HG03095 (cell line): ENCODE measurements around the gene KCNAB1.
"Not testable (repeated sequence)": the region's sequence is repeated elsewhere in the genome, so short reads cannot be mapped to it uniquely, and the experiment has no call there.

ENCODE experiments used
- ATAC-seq: cut with Tn5 transposase; IDR thresholded peaks from one replicate; pipeline ENCODE4 v1.9.1; 2021; ENCODE audit warnings: moderate library complexity; ENCODE audit not compliant: unreplicated experiment

KCNAB1 gene

DNA sequence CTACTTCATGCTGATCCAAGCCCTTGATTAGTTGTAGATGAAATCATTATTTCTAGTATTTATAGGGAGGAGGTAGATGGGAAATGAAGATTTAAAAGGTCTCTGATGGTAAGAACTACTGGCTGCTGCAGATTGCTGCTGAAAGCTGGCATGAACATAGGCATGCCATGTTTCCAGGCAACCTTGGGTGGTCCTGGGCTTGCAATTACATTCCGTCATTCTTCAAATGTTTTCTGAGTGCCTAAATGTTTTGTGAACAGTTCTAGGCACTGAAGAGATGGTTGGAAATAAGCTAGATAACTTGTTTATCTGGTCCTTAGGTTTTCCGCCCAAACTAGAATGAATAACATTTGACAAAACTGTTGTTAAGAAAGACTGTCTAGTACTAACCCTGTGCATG, 95.8 kb downstream of the KCNAB1 start:
- no peak for ATAC-seq

DNA sequence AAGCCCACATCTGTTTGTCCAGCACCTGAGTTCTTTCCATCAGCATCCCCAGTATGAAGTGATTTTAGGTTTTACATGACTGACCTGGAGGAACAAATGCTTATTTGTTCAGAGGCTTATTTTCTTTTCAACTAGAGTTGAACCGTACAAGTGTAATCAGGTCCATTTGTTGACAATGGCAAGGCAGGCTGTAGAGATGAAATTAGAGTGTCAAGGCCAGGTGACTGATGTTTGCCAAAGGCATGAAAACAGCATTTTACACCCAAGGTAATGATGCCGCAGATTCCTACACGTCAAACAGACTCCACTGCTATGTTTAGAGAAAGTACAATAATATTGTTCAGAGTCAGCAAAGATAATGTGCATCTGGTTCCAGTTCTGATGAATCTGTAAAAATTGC, 96.5 kb downstream of the KCNAB1 start:
- ATAC-seq = no peak

DNA sequence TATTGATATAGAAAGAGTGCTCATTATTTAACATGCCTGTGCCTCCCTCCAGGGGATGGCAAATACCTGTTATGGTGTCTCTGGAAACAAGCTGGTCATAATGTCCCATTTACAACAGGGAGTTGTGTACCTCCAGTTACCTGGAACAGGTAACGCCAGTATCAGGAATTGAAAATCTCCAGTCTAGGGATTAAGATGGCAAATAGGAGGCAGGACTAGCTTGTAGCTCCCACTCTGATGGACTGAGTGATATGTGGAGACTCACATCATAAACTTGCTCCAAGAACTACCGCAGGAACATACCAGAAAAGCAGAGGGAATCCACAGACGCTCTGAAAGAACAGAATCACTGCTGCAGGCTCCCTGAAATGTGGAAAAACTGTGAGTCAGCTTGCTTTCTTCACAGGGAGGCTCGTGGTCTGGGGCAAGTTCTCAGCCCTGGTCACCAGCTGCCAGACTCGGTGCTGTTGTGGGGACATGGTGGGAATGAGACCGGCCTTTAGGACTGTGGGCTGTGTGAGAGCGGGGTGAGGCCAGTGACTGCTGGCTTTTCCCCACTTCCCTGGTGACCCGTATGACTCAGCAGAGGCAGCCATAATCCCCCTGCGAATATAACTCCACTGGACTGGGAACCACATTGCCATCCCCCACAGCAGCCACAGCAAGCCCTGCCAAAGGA, 97.4 kb downstream of the KCNAB1 start:
- no peak for ATAC-seq

GRCh38 chr3:156218353-156218744, 98.0 kb downstream of the KCNAB1 start:
- no peak for ATAC-seq

- not testable (repeated sequence) for ATAC-seq
Measured at GRCh38 chr3:156222381-156222780, 102.0 kb downstream of the KCNAB1 start.

GRCh38 chr3:156224046-156224445, 103.7 kb downstream of the KCNAB1 start:
- ATAC-seq = not testable (repeated sequence)

DNA sequence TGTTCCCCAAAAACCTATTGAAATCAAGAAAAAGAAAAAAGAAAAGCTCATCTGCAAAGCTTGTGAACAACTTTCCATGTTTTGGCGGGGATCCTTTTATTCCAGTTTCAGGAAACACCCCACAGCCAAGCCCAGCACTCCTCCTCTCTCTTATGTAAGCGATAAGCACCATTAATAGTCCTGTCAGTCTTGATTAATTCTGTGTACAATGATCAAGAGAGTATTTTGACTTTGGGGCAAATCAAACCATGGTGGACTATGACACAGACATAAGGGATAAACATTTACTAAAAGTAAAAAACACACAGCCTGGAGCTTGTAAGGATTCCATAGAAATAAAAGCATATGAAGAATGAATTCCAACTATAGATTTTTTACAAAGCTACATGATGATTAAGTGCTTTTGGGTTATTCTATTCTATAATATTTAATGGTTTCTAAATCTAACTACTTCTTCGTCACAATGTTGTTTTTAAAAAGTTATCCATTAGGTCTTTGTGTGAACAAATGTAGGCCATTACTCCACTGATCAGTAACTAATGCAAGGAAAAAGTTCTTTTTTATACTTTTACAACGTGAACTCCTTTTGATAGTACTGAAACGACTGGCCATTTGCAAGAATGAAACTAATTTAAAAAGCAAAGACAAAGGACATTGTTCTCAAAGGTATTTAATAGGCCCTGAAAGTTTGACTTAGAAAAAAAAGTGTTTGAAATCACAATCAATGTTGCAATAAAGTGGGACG, 106.5 kb downstream of the KCNAB1 start:
- no peak for ATAC-seq

DNA sequence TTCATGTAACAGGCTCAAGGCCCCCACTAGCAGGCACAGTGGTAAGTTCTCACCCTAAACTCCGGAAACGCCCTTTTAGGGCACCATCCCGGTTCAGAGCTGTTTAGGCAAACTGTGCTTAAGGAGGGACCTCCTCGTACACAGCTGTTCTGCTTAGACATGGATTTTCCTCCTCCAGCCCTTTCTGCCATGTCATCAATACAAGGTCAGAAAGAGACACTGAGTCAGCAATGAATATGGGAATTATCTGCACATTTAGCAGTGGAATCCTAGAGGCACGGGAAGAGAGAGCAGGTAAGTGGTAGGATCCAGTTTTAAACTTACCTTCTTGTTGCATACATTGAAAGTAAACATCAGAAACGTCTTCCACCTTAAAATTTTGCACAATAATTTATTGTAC, 107.3 kb downstream of the KCNAB1 start:
- ATAC-seq = no peak

DNA sequence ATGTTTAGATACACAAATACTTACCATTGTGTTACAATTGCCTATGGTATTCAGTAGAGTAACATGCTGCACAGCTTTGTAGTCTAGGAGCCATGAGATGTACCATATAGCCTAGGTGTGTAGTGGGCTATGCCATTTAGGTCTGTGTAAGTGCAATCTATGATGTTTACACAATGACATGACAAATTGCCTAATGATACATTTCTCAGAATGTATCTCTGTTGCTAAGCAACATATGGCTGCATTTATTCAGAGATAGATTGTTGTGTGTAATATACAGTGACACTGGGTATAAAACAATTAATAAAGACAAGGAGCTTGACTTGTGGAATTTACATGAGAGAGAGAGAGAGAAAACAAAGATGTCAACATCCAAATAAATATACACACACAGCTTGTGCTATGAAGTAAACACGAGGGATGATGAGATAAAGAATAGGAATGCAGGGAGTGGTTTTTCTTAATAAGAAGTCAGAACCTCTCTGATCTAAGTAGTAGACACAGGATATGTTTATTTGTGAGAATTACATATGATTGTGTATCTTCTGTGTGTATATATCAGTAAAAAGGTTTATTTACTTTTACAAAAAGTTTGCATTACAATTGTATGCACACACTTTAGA, 110.0 kb downstream of the KCNAB1 start:
- ATAC-seq = no peak

- not testable (repeated sequence) for ATAC-seq
Measured at GRCh38 chr3:156231221-156231620, 110.8 kb downstream of the KCNAB1 start.

DNA sequence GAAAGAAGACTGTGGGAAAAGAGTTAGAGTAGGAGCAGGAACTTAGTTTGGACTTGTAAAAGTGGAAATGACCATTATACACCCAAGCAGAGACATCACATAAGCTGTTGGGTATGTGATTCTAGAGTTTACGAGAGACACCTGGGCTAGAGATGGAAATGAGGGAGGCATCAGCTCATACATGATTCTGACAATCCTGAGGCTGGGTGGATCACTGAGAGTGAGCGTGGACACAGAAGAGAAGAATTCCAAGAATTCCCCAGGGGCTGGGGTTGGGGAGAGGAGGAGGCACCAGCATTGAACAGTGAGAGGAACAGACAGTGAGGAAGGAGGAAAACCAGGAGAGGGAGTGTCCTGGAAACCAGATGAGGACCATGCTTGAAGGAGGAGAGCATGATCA, 113.5 kb downstream of the KCNAB1 start:
- no peak for ATAC-seq

GRCh38 chr3:156236556-156237260, 116.3 kb downstream of the KCNAB1 start:
- no peak for ATAC-seq

- no peak for ATAC-seq
Measured at GRCh38 chr3:156240642-156241041, 120.3 kb downstream of the KCNAB1 start.

GRCh38 chr3:156246961-156247725, 126.8 kb downstream of the KCNAB1 start:
- ATAC-seq = no peak

- ATAC-seq = no peak
Measured at GRCh38 chr3:156250550-156250949, 130.2 kb downstream of the KCNAB1 start.

DNA sequence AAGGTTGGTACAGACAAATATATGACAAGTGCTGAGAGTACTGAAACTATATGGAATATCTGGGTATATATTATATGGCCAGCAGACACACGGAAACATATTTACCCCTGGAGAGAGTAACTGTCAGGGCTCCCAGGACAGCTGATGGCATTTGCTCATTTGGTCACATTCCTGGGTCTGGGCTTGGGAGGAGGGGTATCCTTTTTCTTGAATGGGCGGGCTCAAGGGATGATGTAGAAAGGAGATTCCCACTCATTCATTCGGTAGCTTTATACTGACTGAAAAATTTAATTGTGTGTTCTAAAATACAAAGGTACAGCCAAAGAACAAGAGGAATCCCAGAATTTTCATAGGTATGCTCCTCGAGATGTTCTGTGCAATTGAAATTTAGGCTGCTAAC, 131.0 kb downstream of the KCNAB1 start:
- ATAC-seq = no peak

DNA sequence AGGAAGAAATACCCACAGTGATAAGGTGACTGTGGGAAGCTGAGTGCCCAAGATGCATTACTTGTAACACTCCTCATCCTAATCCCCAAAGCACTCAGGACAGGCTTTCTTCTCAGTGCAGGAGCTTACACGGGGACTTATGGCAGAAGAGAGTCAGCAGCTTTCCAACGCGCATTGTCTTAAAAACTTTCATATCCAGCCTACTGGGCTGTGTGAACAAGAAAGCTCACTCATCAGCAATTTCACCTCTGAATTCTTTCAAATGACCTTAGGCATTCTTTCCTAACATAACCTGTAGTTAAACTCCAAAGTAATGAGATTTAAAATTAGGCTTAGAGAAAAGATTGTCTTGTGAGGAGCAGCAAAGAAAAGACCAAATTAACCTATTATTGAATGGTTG, 132.3 kb downstream of the KCNAB1 start:
- no peak for ATAC-seq

DNA sequence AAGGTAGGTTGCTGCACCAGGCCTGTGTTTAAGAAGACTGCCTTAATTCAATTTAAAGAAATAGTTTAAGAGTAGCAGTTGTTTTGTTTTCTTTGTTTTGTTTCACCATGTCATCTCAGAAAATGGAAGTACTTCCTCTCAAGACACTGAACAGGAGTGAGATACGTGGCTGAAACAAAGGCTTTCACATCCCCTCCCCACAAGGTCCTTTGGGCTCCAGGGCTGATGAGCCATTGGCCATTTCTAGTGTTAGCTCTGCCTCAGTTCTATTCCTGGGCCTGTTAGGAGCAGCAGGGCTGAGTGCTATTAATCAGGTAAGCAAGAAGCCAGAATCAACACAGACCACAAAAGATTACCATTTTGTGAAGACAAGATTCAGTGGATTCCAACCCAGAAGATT, 132.8 kb downstream of the KCNAB1 start:
- ATAC-seq = peak; percentile 76

DNA sequence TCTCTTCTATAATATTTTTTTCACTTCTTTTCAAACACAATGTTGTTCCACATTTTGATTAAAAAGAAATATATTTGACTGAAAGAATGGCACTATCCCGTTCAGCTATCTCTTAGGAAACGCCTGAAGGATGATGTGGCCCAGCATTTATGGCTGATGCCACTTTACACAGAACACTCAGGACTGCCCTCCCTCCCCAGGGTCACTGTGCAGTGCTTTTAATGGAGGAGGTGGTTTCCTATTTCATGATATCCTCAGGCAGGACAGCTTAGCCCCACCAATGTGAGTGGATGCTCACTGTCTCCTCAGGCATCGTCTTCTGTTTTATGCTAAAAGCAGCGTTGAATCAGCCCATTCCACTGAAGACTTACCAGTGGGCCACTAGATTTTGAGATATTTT, 135.9 kb downstream of the KCNAB1 start:
- no peak for ATAC-seq

DNA sequence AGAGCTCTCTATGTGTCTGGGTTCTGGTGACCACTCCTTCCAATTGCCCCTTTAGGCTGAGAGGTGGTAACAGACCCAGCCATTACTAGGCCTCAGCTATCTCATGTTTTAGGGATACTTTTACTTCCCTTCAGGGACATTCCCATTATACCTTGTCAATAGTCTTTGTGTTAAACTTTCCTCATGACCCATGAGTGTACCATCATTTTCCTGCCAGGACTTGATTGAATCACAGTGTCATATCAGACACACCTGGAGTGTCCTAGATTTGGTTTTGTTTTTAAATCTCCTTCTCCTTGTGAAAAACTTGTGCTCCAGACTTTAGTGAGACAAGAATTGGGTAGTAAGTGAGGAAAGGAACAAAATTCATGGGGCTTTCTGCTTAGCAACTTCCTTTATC, 136.6 kb downstream of the KCNAB1 start:
- no peak for ATAC-seq

GRCh38 chr3:156258301-156258700, 137.9 kb downstream of the KCNAB1 start:
- no peak for ATAC-seq
